ENCODE measurements around the gene POU2F1.

Gene POU2F1

DNA sequence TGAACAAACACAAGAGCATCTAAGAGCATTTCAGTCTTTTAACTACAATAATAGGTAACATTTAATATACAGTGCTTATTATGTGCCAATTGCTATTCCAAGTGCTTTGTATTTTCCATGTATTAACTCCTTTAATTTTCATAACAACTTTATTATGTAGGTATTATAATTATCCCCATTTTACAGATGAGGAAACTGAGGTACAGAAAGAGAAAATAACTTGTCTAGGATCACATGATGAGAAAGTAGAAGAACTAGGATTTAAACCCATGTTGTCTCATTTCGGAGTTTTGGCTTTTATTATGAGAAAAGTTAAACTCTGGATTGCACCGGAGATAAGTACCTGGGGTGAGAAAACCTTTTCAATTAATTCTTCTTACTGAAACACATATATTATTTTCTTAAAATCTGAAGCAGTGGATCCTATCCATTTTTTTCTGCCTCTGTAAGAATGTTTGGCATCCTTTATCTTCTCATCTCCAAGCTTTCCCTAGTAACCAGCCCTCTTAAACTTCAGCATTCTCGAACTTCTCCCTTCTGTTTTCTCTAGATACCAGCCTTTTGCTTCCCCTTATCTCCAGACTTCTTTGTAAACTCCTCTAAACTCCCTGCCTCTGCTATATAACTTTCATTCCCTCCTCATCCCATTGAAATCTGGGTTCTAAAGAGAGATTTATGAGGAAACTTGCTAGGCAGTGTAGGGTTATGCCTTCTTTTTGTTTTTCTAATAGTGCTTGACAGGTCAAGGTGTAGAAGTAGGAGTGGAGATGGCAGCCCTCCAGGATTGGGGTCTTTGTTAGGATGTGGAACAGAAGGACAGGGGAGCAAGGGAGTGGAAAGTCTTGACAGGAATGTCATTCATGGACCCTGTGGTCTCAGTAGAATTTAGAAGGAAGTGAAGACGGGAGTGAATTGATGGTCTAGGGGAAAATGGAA lies 28.3 kb downstream of the POU2F1 start:
- DNase-seq (ENCODE audit: low read depth) = no peak
- H3K4me3 ChIP-seq (ENCODE audit: low read depth, low read length) = no peak overlapping the region
- TF ChIP-seq, protein P1, sequence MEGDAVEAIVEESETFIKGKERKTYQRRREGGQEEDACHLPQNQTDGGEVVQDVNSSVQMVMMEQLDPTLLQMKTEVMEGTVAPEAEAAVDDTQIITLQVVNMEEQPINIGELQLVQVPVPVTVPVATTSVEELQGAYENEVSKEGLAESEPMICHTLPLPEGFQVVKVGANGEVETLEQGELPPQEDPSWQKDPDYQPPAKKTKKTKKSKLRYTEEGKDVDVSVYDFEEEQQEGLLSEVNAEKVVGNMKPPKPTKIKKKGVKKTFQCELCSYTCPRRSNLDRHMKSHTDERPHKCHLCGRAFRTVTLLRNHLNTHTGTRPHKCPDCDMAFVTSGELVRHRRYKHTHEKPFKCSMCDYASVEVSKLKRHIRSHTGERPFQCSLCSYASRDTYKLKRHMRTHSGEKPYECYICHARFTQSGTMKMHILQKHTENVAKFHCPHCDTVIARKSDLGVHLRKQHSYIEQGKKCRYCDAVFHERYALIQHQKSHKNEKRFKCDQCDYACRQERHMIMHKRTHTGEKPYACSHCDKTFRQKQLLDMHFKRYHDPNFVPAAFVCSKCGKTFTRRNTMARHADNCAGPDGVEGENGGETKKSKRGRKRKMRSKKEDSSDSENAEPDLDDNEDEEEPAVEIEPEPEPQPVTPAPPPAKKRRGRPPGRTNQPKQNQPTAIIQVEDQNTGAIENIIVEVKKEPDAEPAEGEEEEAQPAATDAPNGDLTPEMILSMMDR (IDR thresholded peaks at IDR 0.05; ENCODE audit: low read depth, low read length, missing control alignments) = no peak
- in situ Hi-C loops (cut with HindIII; ENCODE audit: low sequenced_read_pairs) = no loop called here

DNA sequence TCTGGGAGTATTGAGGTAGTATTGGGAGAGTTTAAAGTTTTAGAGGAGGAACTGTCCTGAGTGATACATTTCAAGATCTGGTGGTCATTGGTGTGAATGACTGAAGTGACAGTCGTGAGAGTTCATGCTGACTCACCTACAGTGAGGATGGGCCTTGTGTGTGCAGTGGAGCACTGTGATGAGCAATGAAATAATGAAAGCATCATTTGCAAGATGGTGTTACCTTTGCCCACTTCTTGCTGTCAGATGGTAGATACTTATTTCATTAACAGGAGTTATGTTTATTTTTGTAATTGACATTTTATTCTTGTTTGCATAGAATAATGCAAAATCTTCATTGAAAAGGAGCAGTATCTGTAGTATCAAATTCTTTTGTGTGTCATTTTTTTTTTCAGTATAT lies 29.0 kb downstream of the POU2F1 start:
- no peak overlapping the region for H3K4me3 ChIP-seq (ENCODE audit: low read depth, low read length)
- no peak for DNase-seq (ENCODE audit: low read depth)
- TF ChIP-seq, protein P1 (IDR thresholded peaks at IDR 0.05; ENCODE audit: low read depth, low read length, missing control alignments) = no peak
- in situ Hi-C loops (cut with HindIII; ENCODE audit: low sequenced_read_pairs) = no loop called here

DNA sequence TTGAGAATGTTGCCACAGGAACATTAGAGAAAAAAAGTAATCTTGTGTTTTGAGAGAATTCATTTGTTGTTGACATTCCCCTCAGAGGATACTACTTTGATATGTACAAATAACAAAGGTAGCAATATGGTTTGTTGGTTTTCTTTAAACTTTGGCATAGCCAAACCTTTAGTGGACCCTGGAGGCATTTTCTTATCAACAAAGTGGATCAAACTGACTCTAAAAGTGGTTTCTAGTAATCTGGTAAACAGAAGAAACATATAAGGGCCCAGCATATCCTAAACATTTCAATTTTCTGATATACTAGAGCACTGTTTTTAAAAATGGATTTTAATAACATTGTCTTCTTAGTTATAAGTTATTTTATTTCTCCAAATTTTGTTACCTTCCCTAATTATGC lies 29.8 kb downstream of the POU2F1 start:
- TF ChIP-seq, protein P1 (IDR thresholded peaks at IDR 0.05; ENCODE audit: low read depth, low read length, missing control alignments) = no peak
- DNase-seq (ENCODE audit: low read depth) = no peak
- H3K4me3 ChIP-seq (ENCODE audit: low read depth, low read length) = no peak overlapping the region
- in situ Hi-C loops (cut with HindIII; ENCODE audit: low sequenced_read_pairs) = no loop called here

DNA sequence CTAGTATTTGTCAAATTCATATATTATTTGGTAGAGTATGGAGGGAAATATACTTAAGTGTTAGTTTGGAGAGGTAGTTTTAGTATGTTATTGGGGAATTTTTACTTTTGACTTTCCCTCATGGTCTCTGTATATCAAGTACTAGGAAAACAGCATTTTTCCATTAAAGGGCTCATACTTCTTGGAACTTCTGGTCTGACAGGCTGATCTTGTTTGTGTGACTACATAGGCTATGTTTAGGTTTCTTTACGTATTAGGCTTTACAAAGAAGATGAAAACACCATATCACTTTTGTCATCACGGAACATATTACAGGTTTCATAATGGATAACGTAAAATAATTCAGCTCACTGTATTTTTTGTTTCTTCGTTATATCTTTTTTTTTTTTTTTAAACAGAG lies 30.8 kb downstream of the POU2F1 start:
- TF ChIP-seq, protein P1 (IDR thresholded peaks at IDR 0.05; ENCODE audit: low read depth, low read length, missing control alignments) = no peak
- in situ Hi-C loops (cut with HindIII; ENCODE audit: low sequenced_read_pairs) = no loop called here
- DNase-seq (ENCODE audit: low read depth) = no peak
- no peak overlapping the region for H3K4me3 ChIP-seq (ENCODE audit: low read depth, low read length)

DNA sequence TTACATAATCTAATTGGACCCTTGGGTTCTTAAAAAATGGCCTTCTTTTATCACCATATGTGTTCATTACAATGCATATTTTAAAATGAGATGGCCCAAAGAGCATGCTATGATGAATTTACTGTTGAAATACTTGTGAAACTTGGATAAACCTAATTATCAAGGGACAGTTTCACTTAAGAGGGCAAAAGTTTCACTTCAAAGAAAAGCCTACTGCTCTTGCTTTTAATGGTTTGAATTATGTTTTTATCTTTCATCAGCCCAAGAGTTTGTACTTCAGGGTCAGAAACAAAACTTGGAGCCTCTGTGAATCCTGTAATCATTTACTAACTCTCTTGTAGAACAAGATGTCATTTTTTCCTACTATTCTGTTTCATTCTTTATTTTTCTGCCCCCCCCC lies 32.3 kb downstream of the POU2F1 start:
- H3K4me3 ChIP-seq (ENCODE audit: low read depth, low read length) = no peak overlapping the region
- in situ Hi-C loops (cut with HindIII; ENCODE audit: low sequenced_read_pairs) = no loop called here
- no peak for DNase-seq (ENCODE audit: low read depth)
- TF ChIP-seq, protein P1 (IDR thresholded peaks at IDR 0.05; ENCODE audit: low read depth, low read length, missing control alignments) = no peak

DNA sequence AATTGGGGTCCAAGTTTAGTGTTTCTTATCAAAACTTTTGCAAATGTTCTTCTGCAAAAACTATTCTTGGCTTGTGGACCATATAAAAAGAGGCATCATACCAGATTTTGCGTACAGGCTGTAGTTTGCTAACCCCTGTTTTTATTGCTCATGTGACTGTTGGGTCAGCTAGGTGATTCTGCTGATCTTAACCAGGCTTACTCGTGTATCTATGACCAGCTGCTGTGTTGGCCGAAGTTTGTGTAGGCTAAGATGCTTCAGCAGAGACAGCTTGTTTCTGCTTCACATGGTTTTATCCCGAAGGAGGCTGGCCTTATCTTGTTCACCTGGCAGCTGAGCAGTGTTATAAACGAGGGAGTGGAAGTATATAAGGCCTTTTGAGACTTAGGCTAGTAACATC lies 38.2 kb downstream of the POU2F1 start:
- in situ Hi-C loops (cut with HindIII; ENCODE audit: low sequenced_read_pairs) = no loop called here
- H3K4me3 ChIP-seq (ENCODE audit: low read depth, low read length) = no peak overlapping the region
- TF ChIP-seq, protein P1 (IDR thresholded peaks at IDR 0.05; ENCODE audit: low read depth, low read length, missing control alignments) = no peak
- no peak for DNase-seq (ENCODE audit: low read depth)

Data from astrocyte of the cerebellum (primary cell).